IPS-NIHi11 (cell line): Measurements from ENCODE around the gene PLEKHG4B.
"Not testable (repeated sequence)": the region's sequence is repeated elsewhere in the genome, so short reads cannot be mapped to it uniquely, and the experiment has no call there.

Experiments
- DNase-seq: peaks from one replicate; pipeline ENCODE4 v3.0.0; 2012; ENCODE audit warnings: mixed read lengths, low spot score

PLEKHG4B gene

DNA sequence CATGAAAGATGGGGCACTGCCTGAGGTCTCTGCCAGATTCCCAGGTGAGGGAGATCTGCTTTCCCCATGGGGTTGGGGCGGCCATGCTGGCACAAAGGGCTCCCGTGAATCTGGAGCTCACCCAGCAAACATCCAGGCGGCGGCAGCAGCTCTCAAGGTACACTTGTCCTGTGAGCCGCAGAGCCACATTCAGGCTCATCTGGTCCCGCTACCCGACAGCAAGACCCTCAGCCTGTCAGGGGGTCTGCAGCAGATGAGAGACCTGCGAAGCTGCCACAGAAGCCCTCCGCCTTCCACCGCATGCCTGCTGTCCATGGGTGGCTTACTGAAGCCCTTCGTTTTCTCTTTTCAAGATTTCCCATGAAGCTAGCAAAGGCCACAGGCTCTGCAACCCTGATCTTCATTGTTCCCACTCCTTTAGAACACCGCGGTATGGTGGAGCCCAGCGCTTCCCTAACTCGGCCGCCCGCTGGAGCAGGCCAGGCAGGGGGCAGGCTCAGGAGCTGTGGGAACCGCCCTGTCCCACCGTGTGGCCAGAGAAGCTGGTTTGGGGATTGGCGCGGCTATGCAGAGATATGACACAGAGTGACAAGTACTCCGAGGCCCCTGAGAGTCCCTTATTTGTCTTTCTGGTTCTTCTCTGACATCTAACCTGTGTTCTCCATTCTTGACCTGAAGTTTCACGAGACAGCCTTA lies 108.1 kb downstream of the PLEKHG4B start:
- DNase-seq: peak; percentile 50

DNA sequence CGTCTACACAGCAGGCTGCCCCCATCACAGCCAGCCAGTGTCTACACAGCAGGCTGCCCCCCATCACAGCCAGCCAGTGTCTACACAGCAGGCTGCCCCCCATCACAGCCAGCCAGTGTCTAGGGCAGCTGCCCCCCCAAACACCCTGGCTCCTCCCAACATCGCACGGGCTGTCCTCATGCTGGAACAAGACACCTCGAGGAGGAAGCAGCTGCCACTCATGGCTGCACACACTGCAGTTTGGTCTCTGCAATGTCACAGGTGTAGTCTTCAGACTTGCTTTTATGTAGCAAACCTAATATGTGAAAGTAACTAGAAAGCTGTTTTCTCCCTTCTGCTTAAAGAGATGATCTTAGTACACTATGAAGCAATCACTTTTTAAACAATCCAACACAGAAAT lies 109.0 kb downstream of the PLEKHG4B start:
- peak; percentile 20 for DNase-seq

DNA sequence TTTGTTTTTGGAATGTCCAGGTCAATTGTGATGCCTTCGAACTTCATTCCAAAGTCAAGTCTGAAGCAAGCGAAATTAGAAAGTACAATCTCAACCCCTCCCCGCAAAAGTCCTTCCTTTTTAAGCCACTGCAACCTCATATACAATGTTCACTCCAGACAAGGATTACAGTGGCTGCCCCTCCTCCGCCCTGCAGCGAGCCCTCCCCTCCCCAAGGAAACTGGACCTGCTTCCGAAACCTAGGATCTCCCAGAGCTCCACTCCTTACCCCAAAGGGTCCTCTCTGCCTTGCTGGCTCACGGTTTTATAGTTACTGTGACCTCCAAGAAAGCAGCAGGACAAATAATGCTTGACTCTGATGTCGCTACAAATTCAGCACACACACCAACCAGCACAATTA lies 109.7 kb downstream of the PLEKHG4B start:
- DNase-seq: no peak

GRCh38 chr5:203246-203930 lies 111.4 kb downstream of the PLEKHG4B start:
- no peak for DNase-seq

GRCh38 chr5:204001-204400 lies 112.0 kb downstream of the PLEKHG4B start:
- DNase-seq: no peak

DNA sequence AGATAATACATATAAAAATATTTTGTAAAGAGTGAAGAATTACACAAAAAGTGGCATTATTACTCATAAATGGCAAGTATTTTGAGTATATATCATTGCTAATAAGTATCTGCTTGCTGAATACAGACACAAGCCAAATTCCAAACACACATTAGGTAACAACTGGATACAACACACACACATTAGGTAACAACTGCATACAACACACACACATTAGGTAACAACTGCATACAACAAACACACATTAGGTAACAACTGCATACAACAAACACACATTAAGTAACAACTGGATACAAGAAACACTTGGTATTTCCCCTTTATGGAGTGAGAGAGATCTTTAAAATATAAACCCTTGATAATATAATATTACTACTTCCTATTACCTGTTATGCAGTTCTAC lies 112.5 kb downstream of the PLEKHG4B start:
- no peak for DNase-seq

DNA sequence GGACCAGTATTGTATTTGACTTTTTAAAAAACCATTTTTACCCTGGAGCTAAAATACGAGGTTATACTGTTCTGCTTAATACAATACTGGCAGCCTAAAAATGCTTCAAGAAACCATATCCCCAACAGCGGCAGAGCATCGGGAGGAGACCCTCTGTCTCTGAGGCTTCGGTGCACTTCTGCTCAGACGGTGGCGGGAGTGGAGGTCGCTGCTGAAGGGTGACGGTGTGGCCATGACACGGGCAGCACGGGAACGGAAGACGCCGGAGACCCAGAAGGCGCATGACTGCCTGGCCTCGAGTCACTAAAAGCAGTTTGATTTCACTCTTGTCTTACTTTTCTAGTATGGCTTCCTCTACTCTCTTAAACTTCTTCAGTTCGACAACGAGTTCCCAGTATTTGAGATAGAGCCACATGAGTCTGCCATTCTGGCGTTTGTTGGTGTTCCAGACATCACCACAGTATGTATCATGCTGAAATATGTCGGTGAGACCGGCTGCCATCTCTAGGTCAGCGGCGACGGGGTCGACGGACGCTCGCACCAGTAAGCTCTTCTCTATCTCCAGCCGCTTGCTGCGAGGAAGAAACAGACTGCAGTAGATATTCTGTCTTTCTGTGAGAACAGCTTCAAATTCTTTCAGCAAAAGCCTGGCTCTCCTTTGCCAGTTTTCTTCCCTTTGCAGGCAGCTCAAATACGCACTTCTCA lies 113.2 kb downstream of the PLEKHG4B start:
- DNase-seq: no peak

GRCh38 chr5:206406-206805 lies 114.4 kb downstream of the PLEKHG4B start:
- peak; percentile 16 for DNase-seq

- DNase-seq: no peak
Observed at GRCh38 chr5:206927-207536, 115.1 kb downstream of the PLEKHG4B start.

DNA sequence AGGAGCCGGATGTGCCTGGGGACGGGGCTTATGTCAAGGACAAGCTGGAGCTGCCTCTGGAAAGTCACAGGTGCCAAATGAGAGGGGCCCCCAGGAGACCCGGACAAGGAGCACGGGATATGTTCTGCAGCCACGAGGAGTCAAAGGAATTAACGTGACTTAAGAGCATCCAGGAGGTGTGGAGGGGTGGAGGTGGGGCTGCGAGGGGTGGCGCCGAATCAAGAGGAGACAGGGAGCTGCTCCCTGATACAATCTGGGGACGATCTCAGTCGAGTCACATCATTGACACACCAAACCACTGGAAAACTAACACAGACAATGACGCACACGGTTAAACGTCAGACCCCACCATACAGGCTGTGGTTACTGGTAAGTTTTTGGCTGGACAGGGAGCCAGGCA lies 115.6 kb downstream of the PLEKHG4B start:
- DNase-seq: peak; percentile 14

DNA sequence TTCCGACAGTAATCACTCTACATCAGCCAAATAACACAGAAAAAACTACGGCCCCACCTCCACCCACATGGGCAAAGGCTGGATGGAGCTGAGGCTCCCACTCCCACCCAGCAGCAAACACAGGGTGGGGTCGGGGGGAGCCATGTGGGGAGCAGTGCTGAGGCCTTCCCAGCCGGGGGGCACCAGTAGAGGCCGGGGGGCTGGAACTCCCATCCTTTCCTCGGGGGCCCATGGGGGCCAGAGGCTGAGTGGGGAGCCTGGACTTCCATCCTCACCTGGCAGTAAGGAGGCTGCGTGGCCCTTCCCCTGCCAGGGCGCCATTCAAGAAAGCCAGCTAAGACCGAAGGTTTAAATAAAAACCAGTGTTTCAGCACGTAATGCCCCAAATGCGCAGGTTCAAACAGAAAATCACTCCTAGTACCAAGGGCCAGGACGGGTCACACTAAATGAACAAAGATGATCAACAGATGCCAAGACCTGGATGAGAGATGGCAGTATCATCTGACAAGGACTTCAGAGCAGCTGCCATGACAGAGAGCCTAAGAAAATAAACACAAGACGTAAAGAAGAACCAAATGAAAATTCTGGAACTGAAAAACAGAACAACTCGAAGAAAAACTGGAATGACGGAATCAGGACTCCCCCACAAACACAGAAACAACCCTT lies 116.6 kb downstream of the PLEKHG4B start:
- no peak for DNase-seq

GRCh38 chr5:213803-214395 lies 121.9 kb downstream of the PLEKHG4B start:
- no peak for DNase-seq

DNA sequence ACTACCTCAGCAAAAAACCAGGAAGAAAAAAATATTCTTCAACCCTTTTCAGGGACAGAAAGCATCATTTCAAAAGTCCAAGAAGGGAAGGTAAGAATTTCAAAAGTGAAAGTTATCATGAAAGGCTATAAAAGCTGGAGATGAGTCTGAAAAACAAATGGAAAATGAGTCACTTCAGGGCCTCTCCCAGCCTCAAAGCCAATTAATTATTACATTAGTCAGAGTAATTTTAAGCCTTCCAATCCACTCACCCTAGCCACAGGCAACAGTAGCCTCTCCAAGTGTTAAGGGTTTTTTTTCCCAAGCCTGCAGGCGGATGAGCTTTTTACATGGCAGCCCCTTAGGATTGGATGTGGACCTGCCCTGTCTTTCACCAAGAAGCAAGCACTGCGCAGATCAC lies 123.3 kb downstream of the PLEKHG4B start:
- not testable (repeated sequence) for DNase-seq

DNA sequence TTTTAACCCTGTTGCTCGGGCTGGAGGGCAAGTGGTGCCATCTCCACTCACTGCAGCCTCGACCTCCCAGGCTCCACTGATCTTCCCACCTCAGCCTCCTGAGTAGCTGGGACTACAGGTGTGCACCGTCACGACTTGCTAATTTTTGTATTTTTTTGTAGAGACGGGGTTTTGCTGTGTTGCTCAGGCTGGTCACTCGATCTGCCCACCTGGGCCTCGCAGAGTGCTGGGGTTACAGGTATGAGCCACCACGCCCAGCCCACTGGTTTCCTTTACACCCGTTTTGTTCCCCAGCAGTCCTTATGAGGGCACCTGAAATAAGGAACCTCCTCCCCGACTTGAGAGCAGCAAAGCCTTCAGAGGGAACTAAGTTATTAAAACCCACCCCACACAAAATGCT lies 124.1 kb downstream of the PLEKHG4B start:
- DNase-seq: not testable (repeated sequence)

DNA sequence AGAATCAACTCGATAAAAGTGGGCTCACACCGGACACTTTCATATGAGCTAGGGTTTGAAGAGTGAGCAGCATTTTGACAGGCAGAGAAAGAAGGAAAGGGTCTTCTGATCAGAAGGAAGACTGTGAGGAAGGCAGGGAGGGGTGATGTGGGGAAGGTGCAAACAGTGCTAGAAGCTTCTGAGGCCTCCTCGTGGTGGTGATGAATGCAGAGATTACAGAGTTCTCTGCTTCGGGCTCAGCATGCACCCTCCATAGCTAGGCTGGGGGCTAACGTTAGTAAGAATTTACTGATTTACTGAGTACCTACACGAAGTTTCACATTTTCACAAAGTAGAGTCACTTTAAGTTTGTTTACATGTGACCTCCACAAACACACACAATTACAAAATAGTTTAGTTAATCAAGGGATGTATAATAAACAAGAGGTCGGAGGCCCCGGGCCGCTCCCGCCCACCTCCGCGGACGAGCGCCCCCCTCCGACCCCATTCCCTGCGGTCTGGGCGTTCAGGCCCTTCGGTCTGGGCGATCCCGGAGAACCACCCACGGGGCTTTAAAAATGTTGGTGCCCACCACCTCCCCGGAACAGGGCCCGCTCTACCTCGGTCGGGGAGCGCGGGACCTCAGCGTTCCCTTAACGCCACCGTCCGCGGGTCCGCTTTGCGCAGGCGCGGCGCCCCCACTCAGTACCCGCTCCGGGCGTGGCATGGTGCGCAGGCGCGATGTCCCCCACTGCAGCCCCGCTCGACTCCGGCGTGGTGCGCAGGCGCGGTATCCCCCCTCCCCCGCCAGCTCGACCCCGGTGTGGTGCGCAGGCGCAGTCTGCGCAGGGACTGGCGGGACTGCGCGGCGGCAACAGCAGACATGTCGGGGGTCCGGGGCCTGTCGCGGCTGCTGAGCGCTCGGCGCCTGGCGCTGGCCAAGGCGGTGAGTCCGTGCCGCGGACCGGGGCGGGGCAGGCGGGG lies 125.8 kb downstream of the PLEKHG4B start, which contains the start of the genes CCDC127 and SDHA:
TSS of gene CCDC127 (minus strand) at position 660 of the 963 bp plus-strand sequence. CDS start 1,304 bp downstream, outside the sequence.
TSS of gene SDHA (plus strand) at position 827 of the 963 bp plus-strand sequence. CDS start at position 863, 36 bp downstream.
- DNase-seq: peak; percentile 100

- peak; percentile 39 for DNase-seq
Observed at GRCh38 chr5:218457-219291, 126.7 kb downstream of the PLEKHG4B start.

DNA sequence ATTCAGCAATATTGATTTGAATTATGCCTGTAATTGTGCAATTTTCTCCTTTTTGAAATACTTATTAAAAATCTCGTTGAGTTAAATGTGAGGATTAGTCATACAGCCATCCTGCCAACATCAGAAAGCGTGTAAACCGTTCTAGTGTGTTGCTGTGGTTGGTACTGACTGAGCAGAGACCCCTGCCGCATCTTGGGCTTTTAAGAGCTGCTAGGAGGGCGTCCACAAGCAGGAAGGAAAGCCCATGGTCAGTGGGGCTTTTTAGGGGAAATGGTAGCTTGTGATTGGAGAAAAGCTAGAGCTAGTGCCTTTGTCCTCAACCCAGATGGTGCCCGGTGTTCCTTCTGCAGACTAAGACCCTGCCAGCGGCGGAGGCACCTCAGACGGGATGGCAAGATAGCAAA lies 127.5 kb downstream of the PLEKHG4B start:
- peak; percentile 10 for DNase-seq

DNA sequence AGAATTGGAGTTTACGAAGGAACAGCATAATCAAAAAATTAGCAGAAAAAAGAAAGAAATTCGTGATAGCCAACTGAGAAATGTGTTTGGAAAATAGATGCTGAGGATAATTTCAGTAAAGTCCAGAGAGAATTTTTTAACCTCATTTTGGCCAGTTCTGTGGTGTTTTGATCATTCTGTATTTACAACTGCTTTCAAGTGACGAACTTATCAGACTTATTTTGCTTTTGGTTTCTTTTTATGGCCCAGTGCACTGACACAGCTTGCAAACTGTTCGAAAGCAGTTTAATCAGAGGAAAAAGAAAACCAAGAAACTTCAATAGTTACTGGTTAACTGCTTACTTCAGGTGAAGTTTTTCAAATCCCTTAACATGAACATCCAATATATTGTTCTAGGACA lies 128.0 kb downstream of the PLEKHG4B start:
- DNase-seq: no peak
